ENCODE results near the gene OR2T12.
"Not testable (repeated sequence)": the region's sequence is repeated elsewhere in the genome, so short reads cannot be mapped to it uniquely, and the experiment has no call there.

Gene OR2T12

DNA sequence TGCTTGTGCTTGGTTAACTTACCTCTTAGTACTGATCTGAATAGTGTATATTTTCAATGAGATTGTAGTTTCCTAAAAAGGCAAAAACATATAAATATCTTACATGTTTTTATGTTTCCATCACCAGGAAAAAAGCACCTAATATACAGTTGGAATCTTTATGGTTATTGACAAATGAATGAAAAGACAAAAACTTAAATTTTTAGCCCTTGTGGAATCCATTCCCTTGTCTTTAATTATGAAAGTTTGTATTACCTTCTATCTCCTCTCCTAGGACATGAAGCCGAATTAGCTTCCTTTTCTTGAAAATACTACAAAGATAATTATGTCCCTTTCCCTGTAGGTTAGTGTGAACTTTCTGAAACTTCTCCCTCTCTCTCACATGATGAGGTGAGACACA, at the start of gene OR2T12:
Gene OR2T12 (minus strand): TSS at position 101 of the 400 bp plus-strand sequence. CDS start 7,846 bp downstream, outside the sequence.
- in situ Hi-C loops (cut with HindIII; ENCODE audit: low pct_ligation_motif_present, low pct_unique_long_range_greater_than_20kb, low sequenced_read_pairs): no loop called here
- no peak for DNase-seq

DNA sequence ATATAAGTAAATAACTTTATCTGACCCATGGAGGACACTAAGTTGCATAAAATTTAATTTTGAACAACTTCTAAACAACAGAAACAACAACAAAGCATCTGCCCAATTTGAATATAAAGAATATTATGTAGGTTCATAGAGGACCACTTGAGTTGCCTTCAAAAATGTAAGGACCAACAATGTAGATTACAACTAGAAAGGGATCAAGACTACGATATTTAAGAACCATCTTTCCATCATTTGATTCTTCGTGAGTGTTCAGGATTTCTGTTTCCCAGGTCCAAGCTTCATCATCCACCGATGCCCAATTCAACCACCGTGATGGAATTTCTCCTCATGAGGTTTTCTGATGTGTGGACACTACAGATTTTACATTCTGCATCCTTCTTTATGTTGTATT, 45.3 kb upstream of the OR2T12 start, which contains the start of gene OR14C36:
Gene OR14C36 (plus strand): TSS at position 301 of the 400 bp plus-strand sequence. CDS start 0 bp downstream, at position 301.
- no peak for DNase-seq
- in situ Hi-C loops (cut with HindIII; ENCODE audit: low pct_ligation_motif_present, low pct_unique_long_range_greater_than_20kb, low sequenced_read_pairs): no loop called here

GRCh38 chr1:248343451-248343850, 40.2 kb upstream of the OR2T12 start:
- DNase-seq: no peak
- in situ Hi-C loops (cut with HindIII; ENCODE audit: low pct_ligation_motif_present, low pct_unique_long_range_greater_than_20kb, low sequenced_read_pairs): no loop called here

DNA sequence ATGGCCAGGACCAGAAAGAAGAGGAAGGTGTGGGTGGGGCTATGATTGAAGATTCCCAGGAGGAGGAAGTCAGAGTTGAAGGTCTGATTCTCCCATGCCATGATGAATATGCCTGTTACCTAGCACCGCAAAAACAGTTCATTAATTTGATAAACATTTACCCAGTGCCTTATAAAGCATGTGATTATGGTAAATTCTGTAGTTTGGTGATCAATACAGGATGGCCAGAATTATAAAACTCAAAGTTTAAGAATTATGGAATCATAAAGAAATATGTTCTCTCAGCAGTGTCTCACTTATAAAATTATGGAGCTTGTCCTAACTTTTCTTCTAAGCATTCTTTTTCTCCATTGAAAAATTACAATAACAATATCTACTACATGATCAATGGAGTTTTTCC, 21.2 kb upstream of the OR2T12 start, which contains the start of gene OR2M7:
Gene OR2M7 (minus strand): TSS at position 101 of the 400 bp plus-strand sequence. CDS start 0 bp downstream, at position 101.
- in situ Hi-C loops (cut with HindIII; ENCODE audit: low pct_ligation_motif_present, low pct_unique_long_range_greater_than_20kb, low sequenced_read_pairs): no loop called here
- no peak for DNase-seq

- in situ Hi-C loops (cut with HindIII; ENCODE audit: low pct_ligation_motif_present, low pct_unique_long_range_greater_than_20kb, low sequenced_read_pairs): no loop called here
- no peak for DNase-seq
Observed at GRCh38 chr1:248316796-248317195, 13.6 kb upstream of the OR2T12 start.

- DNase-seq; in situ Hi-C loops (cut with HindIII; ENCODE audit: low pct_ligation_motif_present, low pct_unique_long_range_greater_than_20kb, low sequenced_read_pairs): not testable (repeated sequence)
Observed at GRCh38 chr1:248306740-248307139, 3.5 kb upstream of the OR2T12 start.

- in situ Hi-C loops (cut with HindIII; ENCODE audit: low pct_ligation_motif_present, low pct_unique_long_range_greater_than_20kb, low sequenced_read_pairs): no loop called here
- DNase-seq: no peak
Observed at GRCh38 chr1:248306103-248306502, 2.9 kb upstream of the OR2T12 start.

- in situ Hi-C loops (cut with HindIII; ENCODE audit: low pct_ligation_motif_present, low pct_unique_long_range_greater_than_20kb, low sequenced_read_pairs); DNase-seq: not testable (repeated sequence)
Observed at GRCh38 chr1:248305672-248306071, 2.4 kb upstream of the OR2T12 start.

GRCh38 chr1:248288391-248288790, 14.8 kb downstream of the OR2T12 start:
- no peak for DNase-seq
- in situ Hi-C loops (cut with HindIII; ENCODE audit: low pct_ligation_motif_present, low pct_unique_long_range_greater_than_20kb, low sequenced_read_pairs): no loop called here

DNA sequence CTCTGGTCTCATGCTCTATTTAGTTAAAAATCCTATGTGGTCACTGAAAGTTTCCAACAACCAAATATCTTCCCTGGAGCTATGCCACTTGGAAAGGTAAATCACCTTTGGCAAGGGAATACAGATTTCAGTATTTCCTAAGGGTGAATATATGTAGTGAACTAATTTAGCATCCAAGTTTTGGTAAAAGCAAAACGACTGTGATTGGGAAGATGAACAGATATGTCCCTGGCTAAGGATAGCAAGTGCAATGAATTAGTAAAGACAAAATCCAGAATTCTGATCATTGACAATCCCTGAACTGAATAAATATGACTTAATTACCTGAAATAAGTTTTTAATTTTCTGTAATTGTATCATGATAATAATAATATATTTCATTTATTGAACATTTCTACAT, 25.3 kb downstream of the OR2T12 start, which contains the start of gene OR2T33:
Gene OR2T33 (minus strand): TSS at position 101 of the 400 bp plus-strand sequence. CDS start 4,162 bp downstream, outside the sequence.
- DNase-seq: no peak
- in situ Hi-C loops (cut with HindIII; ENCODE audit: low pct_ligation_motif_present, low pct_unique_long_range_greater_than_20kb, low sequenced_read_pairs): no loop called here

DNA sequence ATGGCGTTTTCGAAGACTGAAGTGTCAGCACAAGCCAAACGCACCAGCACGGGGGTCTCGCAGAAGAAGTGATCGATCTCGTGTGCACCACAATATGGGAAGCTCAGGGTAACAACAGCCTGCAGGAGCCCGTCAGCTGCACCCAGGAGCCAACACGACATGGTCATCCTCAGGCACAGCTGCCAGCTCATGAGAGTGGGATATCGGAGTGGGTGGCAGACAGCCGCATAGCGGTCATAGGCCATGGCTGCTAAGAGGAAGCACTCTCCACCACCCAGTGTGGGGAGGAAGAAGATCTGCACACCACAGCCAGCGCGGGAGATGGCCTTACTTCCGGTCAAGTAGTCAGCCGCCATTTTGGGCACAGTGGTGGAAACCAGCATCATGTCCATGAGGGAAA, 30.0 kb downstream of the OR2T12 start:
- DNase-seq; in situ Hi-C loops (cut with HindIII; ENCODE audit: low pct_ligation_motif_present, low pct_unique_long_range_greater_than_20kb, low sequenced_read_pairs): not testable (repeated sequence)

DNA sequence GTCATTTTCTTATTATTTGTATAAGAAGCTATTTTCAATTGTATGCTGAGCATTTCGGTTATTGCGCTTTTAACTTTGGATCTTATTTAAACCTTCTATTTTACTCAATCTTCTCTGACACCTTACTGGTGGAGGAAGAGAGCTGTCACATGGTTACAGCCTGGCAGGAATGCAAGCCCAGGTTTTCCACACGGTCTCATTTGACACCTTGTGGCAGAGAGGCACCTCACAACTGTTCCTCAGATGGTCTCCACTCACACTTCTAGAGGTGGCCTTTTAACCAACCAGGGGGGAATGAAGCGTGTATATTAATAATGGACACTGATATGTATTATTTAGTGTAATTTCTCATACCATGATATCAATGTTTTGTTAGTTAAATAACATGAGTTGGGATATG, 35.0 kb downstream of the OR2T12 start:
- in situ Hi-C loops (cut with HindIII; ENCODE audit: low pct_ligation_motif_present, low pct_unique_long_range_greater_than_20kb, low sequenced_read_pairs): no loop called here
- no peak for DNase-seq

DNA sequence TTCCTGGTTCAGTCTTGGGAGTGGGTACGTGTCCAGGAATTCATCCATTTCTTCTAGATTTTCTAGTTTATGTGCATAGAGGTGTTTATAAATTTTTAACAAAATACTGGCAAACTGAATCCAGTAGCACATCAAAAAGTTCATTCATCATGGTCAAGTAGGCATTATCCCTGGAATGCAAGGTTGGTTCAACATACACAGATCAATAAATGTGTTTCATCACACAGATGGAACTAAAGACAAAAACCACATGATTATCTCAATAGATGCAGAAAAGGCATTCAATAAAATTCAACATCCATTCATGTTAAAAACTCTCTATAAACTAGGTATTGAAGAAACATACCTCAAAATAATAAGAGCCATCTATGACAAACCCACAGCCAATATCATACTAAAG, 43.9 kb downstream of the OR2T12 start:
- in situ Hi-C loops (cut with HindIII; ENCODE audit: low pct_ligation_motif_present, low pct_unique_long_range_greater_than_20kb, low sequenced_read_pairs); DNase-seq: not testable (repeated sequence)

DNA sequence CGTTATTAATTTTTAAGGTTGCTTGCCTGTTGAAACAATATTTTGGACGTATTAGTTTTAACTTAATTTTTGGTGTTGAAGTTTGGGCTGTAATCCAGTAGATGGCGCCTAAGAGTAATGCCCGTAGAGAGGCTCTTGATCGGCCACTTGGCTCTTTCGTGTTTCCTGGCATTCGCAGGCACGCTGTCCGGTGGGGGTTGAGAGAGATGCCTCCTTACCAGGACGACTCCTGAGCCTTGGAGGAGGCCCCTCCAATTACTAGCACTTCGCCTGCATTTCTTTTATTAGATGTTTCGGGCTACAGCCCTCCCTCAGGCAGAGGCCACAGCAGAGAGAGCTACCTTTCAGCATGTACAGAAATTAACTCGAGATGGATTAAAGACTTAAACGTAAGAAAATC, 60.0 kb downstream of the OR2T12 start:
- in situ Hi-C loops (cut with HindIII; ENCODE audit: low pct_ligation_motif_present, low pct_unique_long_range_greater_than_20kb, low sequenced_read_pairs): no loop called here
- DNase-seq: peak; percentile 61
